ENCODE measurements around the gene RBAK. TPM values are rescaled to one million over a fixed set of nuclear protein-coding genes. Genes with fewer than 3 reads are reported as not detected.
"Not testable (repeated sequence)": the region's sequence is repeated elsewhere in the genome, so short reads cannot be mapped to it uniquely, and the experiment has no call there.

Gene RBAK
- total RNA-seq, 1 experiment from 2014 or later: 18.5 TPM

GRCh38 chr7:5047127-5047526 is 1.5 kb downstream of the RBAK start:
- not testable (repeated sequence) for H3K27ac ChIP-seq (ENCODE audit: insufficient read length, low read depth, low read length); H2BK12ac ChIP-seq (ENCODE audit: insufficient read length, low read depth, low read length); H3K27me3 ChIP-seq (ENCODE audit: insufficient read depth, low read length); H3K4me1 ChIP-seq (ENCODE audit: insufficient read depth, low read length); H3K79me2 ChIP-seq (ENCODE audit: insufficient read depth, low read length); H3K56ac ChIP-seq (ENCODE audit: insufficient read length, low read depth, low read length); H4K8ac ChIP-seq (replicated peaks; ENCODE audit: insufficient read length, low read depth, low read length); H3K27ac Mint-ChIP-seq; H3K4ac ChIP-seq (ENCODE audit: low read depth, low read length); H3K14ac ChIP-seq (ENCODE audit: insufficient read depth, low read length); H3K9ac ChIP-seq (ENCODE audit: extremely low read depth, insufficient read length, low read length); H3K4me2 ChIP-seq (ENCODE audit: insufficient read depth, insufficient read length, low read length); DNase-seq; H3K18ac ChIP-seq (ENCODE audit: insufficient read length, low read depth, low read length); H4K91ac ChIP-seq (ENCODE audit: insufficient read length, low read depth, low read length); H2AK5ac ChIP-seq (ENCODE audit: insufficient read length, low read length); H2BK20ac ChIP-seq (ENCODE audit: low read depth, low read length, poor library complexity, severe bottlenecking); H2AFZ ChIP-seq (ENCODE audit: low read length); H3K79me1 ChIP-seq (ENCODE audit: insufficient read depth, low read depth, low read length, poor library complexity, severe bottlenecking); H2BK120ac ChIP-seq (ENCODE audit: low read depth, low read length, poor library complexity, severe bottlenecking); H3K9me3 ChIP-seq (ENCODE audit: control insufficient read depth, low read depth, low read length); H3K23me2 ChIP-seq (ENCODE audit: insufficient read length, low read depth, low read length, poor library complexity, severe bottlenecking); H2BK5ac ChIP-seq (ENCODE audit: insufficient read length, low read length); H4K5ac ChIP-seq (ENCODE audit: insufficient read length, low read depth, low read length); H2BK15ac ChIP-seq (ENCODE audit: low read depth, low read length); H3K23ac ChIP-seq (ENCODE audit: insufficient read length, low read depth, low read length); H4K20me1 ChIP-seq (ENCODE audit: control insufficient read depth, insufficient read depth, insufficient read length); H3T11ph ChIP-seq (ENCODE audit: low read length)
- Mint-ChIP-seq H3K27me3 (ENCODE audit: low read depth) (peaks cover 26% of the 10 kb centered on the region), H3K9me3 (peaks cover 23 to 35% of the 10 kb centered on the region in 2 experiments), H3K36me3 (ENCODE audit: insufficient read depth in 1 of 3, low read depth in 3 of 3) (peaks cover 43 to 45% (median 44%) of the 10 kb centered on the region in 3 experiments), H3K4me1 (peaks cover 5 to 22% of the 10 kb centered on the region in 2 experiments), H3K4me3 (peak overlapping the region; percentile 89 to 95)
- no CpG with 5 or more reads among the region's 2 CpGs for WGBS (ENCODE audit: extremely low coverage, insufficient read length, low lambda C conversion rate)

Data from H9 (cell line).